Testis (tissue), 2 donors: ENCODE measurements around the gene DYNLT5.

ENCODE experiments used
- POLR2A ChIP-seq: fragments of 450-650 bp; IDR thresholded peaks from one replicate; pipeline ENCODE4 v1.6.1; 2017; ENCODE audit warnings: antibody characterized with exemption, mild to moderate bottlenecking, moderate library complexity
- TF ChIP-seq, protein P1 (sequence below), 3 experiments: fragments of 450-650 bp in 2 of 3; fragments of 200-600 bp in 1 of 3; sonication (generic) in 1 of 3; IDR thresholded peaks; one replicate each; pipeline ENCODE4 v1.5.1; 2016 to 2019; ENCODE audit warnings: antibody characterized with exemption in 3 of 3, mild to moderate bottlenecking in 2 of 3, moderate library complexity in 1 of 3

DNA sequence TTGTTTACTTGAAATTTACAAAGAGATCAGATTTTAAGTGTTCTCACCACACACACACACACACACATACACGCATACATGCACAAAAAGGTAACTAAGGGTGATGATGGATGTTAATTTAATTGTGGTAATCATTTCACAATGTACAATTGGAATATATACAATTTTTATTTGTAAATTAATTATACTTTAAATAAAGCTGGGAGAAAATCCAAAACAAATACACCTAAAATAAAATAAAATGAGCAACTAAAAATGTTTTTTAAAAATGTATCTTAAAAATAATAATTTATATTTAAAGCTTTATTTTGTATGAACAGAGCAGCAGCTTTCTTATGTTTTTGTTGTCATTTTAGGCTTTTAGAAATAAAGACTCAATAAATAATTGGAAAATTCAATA lies 57.0 kb downstream of the DYNLT5 start:
- TF ChIP-seq, protein P1, sequence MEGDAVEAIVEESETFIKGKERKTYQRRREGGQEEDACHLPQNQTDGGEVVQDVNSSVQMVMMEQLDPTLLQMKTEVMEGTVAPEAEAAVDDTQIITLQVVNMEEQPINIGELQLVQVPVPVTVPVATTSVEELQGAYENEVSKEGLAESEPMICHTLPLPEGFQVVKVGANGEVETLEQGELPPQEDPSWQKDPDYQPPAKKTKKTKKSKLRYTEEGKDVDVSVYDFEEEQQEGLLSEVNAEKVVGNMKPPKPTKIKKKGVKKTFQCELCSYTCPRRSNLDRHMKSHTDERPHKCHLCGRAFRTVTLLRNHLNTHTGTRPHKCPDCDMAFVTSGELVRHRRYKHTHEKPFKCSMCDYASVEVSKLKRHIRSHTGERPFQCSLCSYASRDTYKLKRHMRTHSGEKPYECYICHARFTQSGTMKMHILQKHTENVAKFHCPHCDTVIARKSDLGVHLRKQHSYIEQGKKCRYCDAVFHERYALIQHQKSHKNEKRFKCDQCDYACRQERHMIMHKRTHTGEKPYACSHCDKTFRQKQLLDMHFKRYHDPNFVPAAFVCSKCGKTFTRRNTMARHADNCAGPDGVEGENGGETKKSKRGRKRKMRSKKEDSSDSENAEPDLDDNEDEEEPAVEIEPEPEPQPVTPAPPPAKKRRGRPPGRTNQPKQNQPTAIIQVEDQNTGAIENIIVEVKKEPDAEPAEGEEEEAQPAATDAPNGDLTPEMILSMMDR (IDR thresholded peaks at IDR 0.05): no peak
- no peak for TF ChIP-seq POLR2A
